B cell (primary cell): ENCODE results near the gene ZBTB34.

ENCODE experiments used
- CTCF ChIP-seq: fragments of 200-600 bp; IDR thresholded peaks from one replicate; pipeline ENCODE4 v1.8.0; 2022; ENCODE audit warnings: antibody characterized with exemption, mild to moderate bottlenecking
- EZH2 ChIP-seq: IDR thresholded peaks from 2 replicates; pipeline ENCODE4 v1.6.1; 2012; ENCODE audit warnings: borderline replicate concordance, low read depth, mild to moderate bottlenecking, moderate library complexity, low read length; ENCODE audit not compliant: insufficient read depth, poor library complexity, severe bottlenecking

- no peak for TF ChIP-seq CTCF
- no peak for TF ChIP-seq EZH2
Observed at GRCh38 chr9:126894052-126894603, 33.7 kb downstream of the ZBTB34 start.
